Stimulated activated CD4-positive, alpha-beta T cell treated with anti-CD3 and anti-CD28 coated beads, TNF-alpha, amount 100 ng/mL, for 1 hour (primary cell): ENCODE data around the gene GOLT1A.

Experiments used
- DNase-seq, 3 donors: peaks; one replicate each; pipeline ENCODE4 v3.0.0-alpha.2; 2020; ENCODE audit warnings: low read depth in 3 of 3, low spot score in 1 of 3

The GOLT1A gene, protein sequence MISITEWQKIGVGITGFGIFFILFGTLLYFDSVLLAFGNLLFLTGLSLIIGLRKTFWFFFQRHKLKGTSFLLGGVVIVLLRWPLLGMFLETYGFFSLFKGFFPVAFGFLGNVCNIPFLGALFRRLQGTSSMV

DNA sequence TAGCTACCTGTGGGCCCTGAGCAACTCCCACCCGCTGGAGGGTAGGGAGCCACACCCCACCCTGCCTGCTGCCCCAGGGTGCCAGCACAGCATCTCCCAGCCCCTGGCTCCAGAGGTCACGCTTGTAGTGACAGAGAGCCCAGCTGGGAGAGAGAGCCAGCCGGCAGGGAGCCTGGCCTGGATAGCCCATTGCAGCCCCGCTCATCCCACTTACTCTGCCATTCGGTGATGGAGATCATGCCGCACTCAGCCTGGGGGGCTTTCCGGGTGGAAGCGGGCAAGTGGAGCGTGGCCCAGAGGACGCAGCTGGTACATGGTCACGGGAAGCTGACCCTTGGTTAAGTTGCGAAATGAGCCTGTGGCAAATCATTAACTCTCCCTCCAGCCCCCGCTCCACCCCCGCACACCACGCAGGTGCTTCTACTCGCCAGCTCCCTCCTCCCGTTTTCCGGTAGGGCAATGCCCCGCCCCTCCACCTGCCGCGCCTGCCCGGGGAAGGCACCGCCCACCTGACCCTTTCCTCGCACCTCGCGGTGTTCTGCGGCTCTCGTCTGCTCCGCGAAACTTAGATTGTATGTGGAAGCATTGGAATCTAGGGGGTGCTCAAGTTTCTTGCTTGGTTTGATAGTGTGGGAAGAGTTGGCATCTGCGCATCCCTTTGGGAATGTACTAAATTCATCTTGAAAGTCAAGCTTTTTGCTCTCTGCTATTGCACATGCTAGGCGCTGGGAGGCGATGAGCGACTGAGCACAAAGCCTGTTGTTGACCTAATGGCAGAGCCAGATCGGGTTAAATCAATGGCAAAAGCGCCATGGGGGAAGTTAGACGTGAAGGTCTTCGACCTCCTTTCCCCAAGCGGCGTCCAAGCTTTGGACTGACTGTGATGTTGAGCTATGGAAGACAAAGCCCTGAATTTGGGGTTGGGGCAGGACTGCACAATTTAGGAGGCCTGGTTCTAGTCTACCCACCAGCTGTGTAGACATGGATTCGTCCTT, at the start of gene GOLT1A:
TSS of gene GOLT1A (minus strand) at position 321 of the 995 bp plus-strand sequence. CDS start at position 239, 82 bp downstream.
- peak in 1 of 3 donors; percentile 18 for DNase-seq

DNA sequence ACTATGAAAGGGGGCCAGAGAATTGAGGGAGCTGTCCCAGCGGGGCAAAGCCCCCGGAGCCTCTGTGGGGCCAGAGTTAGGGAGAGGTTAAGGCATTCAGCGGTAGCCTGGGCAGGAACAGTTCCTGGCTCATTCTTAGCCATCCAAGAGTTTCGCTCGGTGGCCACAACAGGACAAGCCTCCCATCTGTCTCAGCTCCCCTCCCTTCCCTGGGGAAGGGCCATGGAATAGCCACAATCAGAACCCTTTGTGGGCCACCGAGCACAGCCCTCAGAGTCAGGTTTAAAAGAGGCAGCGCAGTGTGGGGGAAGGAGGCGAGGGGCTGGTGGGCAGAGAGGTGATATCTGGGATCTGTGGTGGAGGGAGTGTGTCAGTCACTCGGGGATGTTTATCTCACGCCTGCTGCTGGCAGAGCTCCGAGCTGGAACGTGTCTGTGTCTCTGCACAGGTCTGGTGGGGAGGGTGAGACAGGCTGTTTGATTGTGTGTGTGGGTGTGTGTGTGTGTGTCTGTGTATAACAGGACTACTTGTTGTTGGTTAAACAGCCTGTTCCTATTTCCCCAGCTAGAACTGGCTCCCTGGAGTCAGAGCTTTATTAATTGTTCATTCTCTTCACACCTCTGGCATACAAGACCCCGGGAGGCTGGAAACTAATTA, 49.6 kb upstream of the GOLT1A start:
- no peak for DNase-seq

- no peak for DNase-seq
Measured at GRCh38 chr1:204262506-204263253, 48.9 kb upstream of the GOLT1A start.

- DNase-seq, result no peak
Measured at GRCh38 chr1:204261746-204262505, 48.1 kb upstream of the GOLT1A start.

DNA sequence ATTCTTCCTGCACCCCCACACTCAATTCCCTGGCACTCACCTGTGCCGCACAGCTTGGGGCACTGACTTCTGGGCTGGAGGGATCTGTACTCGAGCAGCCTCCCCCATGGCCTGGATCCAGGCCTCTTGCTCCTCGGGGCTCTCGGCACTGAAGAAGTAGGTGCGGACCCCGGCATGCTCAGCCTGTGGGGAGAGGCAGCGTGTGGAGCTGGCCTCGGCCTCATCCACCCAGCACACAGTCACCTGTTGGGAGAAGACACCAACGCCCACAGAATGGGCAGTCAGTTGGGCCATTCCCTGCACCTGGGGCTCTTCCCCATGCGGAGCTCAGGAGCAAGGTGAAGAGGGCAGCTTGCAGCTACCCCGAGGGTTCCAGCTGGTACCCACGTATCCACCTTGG, 47.5 kb upstream of the GOLT1A start:
- DNase-seq, result no peak

DNA sequence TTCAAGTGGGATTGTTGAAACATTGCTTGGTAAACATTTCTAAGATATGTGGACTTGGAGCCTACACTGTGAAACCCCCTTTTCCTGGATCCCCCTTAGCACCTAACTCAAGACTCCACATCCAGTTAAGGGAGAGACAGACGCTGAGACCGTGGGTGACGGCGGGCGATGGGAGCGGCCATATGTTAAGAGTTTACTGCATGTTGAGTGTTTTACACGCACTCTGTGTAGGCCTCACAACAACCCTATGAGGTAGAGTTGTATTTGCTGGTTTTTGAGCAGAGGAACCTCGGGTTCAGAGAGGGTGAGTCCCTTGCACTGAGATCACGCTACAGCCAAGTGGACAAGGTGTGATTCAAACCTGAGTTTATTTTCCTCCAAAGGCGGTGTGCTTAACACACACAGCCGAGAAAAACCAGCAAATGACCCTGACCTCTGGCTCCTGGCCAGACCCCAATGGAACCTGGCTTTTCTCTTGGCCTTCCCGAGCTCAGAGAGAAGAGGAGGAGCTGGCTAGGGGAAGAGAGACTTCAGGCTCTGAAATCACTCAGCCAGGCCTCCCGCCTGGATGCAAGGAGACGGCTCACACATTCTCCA, 46.9 kb upstream of the GOLT1A start:
- DNase-seq, result no peak

GRCh38 chr1:204259782-204260181, 46.0 kb upstream of the GOLT1A start:
- no peak for DNase-seq

- DNase-seq, result no peak
Measured at GRCh38 chr1:204259196-204259595, 45.4 kb upstream of the GOLT1A start.

DNA sequence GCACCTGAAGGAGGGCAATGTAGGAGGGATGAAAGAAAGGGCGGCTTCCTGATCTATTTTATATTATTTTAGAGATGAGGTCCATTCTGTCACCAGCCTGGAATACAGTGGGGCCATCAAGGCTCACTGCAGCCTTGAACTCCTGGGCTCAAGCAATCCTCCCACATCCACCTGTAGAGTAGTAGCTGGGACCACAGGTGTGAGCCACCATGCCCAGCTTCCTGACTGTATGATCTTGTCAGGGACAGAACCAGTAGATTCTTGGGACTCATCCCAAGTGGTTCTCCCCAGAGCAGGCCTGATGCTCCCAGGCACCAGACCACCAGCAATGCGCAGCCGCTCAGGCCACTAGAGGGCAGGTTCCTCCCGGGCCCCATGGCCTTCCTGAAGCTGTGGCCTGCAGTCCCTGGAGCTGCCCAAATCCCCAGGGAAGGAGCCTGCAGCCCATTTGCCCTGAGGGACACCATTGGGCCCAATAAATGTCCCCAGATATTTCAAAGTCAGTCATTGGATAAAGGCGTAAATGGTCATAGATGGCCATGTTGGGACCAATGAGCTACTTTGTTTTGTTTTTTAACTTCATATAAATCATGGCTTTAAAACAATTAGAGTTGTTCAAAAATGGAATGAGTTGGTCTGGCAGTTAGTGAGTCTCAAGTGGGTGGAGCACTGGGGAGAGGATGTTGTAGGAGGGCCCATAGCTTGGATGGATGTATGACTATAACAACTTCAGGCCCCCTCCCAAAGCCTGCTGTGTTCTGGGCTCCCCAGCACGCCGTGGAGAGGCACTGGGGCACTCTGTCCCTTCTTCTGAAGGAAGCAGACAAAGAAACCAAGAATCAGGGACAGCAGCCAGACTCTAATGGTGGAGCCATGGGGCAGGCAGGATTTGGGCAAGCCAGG, 44.7 kb upstream of the GOLT1A start:
- DNase-seq, result peak in 1 of 3 donors; percentile 7

DNA sequence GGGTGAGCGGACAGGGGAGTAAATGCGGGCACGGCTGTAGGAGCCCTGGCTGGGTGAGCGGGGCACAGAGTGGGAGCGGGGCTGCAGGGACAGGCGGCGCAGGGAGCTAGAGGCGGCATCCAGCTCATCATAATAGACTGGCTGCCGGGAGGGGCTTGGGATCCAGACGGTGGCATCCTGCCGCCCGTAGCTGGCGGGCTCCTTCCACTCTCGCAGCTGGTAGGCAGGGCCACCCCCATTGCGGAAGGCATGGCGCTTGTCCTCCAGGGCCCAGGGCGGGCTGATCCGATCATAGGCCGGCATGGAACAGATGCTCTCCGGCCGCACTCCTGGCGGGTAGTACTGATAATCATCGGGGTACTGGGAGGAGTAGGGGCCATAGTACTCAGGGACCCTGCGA, 43.7 kb upstream of the GOLT1A start:
- DNase-seq, result no peak

DNA sequence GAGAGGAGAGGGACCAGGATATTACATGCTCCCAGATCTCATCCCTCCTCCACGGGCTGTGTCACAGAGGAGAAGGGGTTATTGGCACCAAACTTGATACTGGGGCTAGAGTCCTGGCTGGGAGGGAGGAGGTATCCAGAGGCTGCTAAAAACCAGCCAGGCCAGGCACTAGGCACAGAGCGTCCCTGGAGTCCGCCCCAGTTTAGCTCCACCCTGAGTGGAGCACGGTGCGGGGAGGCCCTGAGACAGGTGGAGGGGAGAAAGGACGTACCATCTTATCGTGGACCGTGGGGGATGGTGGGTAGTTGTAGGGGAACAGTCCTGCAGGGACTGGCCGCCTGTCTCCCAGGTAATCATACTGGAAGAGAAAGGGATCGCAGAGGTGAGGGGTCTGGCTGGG, 42.7 kb upstream of the GOLT1A start:
- no peak for DNase-seq

DNA sequence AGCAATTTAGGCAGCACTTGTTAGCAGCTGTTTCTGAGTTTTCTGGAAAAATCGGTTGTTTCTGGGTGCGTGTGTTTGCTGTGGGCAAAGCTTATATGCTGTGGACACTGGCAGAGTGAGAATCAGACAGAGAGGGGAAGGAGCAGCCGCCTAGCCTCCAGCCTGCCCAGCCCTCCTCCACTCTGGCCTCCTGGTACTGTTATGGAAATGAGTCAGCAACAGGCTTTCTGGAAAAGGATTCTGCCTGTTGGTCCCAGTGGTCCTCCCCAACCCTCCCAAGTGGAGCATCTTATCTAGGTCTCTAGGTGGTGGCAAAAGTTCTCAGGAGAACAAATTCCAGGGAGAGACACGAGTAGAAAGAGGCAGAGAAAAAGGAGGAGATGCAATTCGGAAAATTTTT, 42.2 kb upstream of the GOLT1A start:
- no peak for DNase-seq

DNA sequence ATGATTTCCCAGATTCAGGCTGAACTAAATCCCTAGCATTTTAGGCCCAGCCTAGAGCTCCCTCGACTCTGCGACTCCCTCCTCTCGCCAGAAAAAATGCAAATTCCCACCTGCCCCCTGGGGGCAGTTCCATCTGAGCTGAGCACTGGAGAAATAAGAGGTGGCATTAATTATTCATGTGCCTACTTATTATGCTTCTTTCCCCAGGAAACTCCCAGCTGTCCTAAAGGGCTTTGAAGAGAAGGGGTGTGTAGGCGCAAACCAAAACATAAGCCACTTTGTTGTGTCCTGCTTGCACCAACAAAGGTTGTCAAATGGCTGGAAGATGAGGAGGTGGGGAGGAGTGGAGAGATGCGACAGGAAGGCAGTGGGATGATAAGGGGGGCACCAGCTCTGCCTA, 41.4 kb upstream of the GOLT1A start:
- no peak for DNase-seq

DNA sequence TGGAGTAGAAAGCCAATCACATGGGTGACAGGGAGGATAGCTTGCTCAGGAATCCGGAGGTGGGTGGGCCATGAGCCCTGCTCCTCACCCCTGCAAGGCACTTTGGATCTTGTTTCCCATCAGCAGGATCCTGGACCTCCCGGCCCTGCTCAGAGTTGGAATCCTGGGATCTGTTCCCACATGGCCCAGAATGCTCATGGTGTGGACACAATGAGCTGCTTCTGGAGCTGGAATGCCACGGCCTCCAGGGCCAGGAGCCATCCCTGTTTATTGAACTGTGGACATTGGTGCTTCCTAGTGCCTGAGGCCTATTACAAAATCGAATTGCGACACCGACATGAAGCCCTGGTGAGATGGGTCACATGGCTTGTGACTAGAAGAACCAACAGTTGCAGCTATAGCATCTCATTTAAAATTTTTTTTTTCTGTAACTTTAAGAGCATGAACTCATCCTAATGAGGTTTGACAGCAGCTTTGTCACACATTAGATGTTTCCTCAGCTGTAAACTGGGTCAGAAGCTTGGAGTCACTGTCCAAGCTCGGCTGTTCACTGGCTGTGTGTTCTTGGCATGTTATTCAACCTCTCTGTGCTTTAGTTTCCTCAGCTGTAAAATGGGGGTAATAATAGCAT, 40.4 kb upstream of the GOLT1A start:
- no peak for DNase-seq

DNA sequence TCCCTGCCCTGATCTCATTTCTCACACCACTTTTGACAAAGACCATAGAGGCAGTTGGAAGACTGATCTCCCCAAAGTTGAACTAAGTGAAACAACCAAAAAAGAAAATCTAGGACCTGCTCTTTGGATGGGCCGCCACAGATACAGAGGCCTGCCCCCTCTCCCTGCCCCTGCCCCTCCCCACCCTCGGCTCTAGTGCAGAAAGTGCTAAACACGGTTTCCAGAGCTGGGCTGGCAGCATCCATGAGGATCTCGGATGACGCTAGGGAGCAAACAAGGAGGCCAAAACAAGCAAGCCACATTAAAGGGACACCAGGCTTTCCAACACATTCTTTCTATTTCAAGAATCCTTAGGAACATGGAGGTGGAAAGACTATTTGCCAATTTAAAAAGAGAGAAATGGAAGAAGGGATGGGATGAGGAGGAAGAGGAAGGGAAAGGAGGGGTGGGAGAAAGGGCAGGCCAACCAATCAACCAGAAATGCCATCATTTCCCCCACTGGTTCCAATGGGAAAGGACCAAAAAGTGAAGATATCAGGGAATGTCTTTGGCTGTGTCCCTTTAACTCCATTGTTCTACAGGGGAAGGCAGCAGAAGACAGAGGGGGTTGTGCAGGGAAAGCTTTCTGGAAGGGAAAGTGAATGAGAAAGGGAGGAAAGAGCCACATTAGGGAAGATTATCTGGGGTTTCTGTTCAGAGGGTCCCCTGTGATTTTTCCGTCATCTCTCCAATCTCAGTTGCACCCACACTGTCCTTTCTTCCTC, 38.3 kb upstream of the GOLT1A start:
- no peak for DNase-seq

DNA sequence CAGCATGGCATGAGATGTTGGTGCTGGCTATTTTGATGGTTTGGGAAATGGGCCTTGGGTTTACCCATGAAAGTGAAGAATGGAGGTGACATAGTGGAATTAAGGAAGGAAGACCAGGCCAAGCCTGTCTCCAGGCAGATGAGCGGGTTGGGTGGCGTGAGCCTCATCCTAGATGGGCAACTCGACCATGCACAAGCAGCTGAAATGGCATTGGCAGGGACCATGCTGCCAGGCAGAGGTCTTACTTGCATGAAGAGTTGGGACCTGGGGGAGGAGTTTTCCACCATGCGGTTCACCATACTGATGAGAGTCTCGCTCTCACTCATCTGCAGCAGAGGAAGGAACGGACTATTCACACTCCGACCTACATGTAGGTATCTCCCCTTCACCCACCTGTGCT, 37.5 kb upstream of the GOLT1A start:
- no peak for DNase-seq

DNA sequence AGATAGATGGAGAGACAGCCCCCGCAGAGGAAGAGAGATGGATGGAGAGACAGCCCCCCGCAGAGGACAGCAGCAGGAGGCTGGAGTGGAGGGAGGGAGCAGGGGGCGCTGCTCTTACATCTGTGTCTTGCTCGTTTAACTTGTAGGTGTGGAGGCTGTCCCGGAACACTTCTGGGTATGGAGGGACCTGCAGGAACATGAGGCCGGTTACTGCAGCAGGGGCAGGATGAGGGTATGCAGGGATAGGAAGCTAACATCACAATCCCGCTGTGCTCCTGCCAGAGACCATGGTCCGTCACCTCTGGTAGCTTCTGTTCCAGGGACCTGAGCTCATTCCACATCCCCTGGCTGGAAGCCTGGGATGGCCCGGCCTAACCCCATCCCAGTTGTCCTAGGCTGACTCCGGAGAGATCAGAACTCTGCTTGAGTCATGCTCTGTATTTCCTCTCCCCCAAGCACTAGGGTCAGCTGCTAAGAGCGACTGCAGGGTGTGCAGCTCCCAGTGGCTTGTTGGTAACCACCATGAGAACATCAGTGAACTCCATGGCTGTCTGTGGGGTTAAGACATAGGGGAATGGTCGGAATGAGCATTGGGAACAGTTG, 36.7 kb upstream of the GOLT1A start:
- DNase-seq, result no peak
